DMS153 treated with DMSO at 0.1 percent for 48 hours (cell line): ENCODE data around the gene TBL1XR1.
A peak's percentile ranks its signal among the peaks of the same experiment; 100 is the strongest.
"Not testable (repeated sequence)": the region's sequence is repeated elsewhere in the genome, so short reads cannot be mapped to it uniquely, and the experiment has no call there.

Experiments used
- DNase-seq: peaks from one replicate; lab custom pipeline; 2025; ENCODE audit not compliant: unreplicated experiment; lab: John Stamatoyannopoulos, UW

The TBL1XR1 gene

GRCh38 chr3:177144922-177145321 lies 52.4 kb downstream of the TBL1XR1 start:
- DNase-seq, result no peak

GRCh38 chr3:177141899-177142646 lies 55.2 kb downstream of the TBL1XR1 start:
- no peak for DNase-seq

GRCh38 chr3:177141471-177141870 lies 55.8 kb downstream of the TBL1XR1 start:
- no peak for DNase-seq

- not testable (repeated sequence) for DNase-seq
Observed at GRCh38 chr3:177139220-177139619, 58.1 kb downstream of the TBL1XR1 start.

- no peak for DNase-seq
Observed at GRCh38 chr3:177137774-177138705, 59.2 kb downstream of the TBL1XR1 start.

GRCh38 chr3:177136741-177137140 lies 60.5 kb downstream of the TBL1XR1 start:
- no peak for DNase-seq

GRCh38 chr3:177135841-177136492 lies 61.3 kb downstream of the TBL1XR1 start:
- DNase-seq, result no peak

- no peak for DNase-seq
Observed at GRCh38 chr3:177134816-177135210, 62.5 kb downstream of the TBL1XR1 start.

GRCh38 chr3:177133860-177134815 lies 63.1 kb downstream of the TBL1XR1 start:
- DNase-seq, result no peak

- DNase-seq, result no peak
Observed at GRCh38 chr3:177131927-177132636, 65.2 kb downstream of the TBL1XR1 start.

GRCh38 chr3:177127008-177127407 lies 70.3 kb downstream of the TBL1XR1 start:
- no peak for DNase-seq

GRCh38 chr3:177126015-177126773 lies 71.1 kb downstream of the TBL1XR1 start:
- no peak for DNase-seq

GRCh38 chr3:177124882-177125281 lies 72.4 kb downstream of the TBL1XR1 start:
- DNase-seq, result no peak

GRCh38 chr3:177123822-177124221 lies 73.5 kb downstream of the TBL1XR1 start:
- DNase-seq, result no peak

GRCh38 chr3:177122183-177122856 lies 75.0 kb downstream of the TBL1XR1 start:
- DNase-seq, result no peak

GRCh38 chr3:177119829-177120228 lies 77.5 kb downstream of the TBL1XR1 start:
- no peak for DNase-seq

- DNase-seq, result no peak
Observed at GRCh38 chr3:177114253-177114652, 83.0 kb downstream of the TBL1XR1 start.

GRCh38 chr3:177111541-177111949 lies 85.7 kb downstream of the TBL1XR1 start:
- DNase-seq, result peak; percentile 22
